Hematopoietic multipotent progenitor cell treated with erythropoietin and hydrocortisone succinate and interleukin-3 and kit ligand, for 4 days (in vitro differentiated cells): ENCODE results near the gene ZBTB17.
"Not testable (repeated sequence)": the region's sequence is repeated elsewhere in the genome, so short reads cannot be mapped to it uniquely, and the experiment has no call there.

Experiments used
- DNase-seq: peaks from one replicate; pipeline ENCODE4 v3.0.0-alpha.2; 2015

ZBTB17 gene

GRCh38 chr1:15988856-15989736, 13.2 kb upstream of the ZBTB17 start:
- DNase-seq: no peak

GRCh38 chr1:15985611-15986297, 9.9 kb upstream of the ZBTB17 start:
- peak; percentile 41 for DNase-seq

GRCh38 chr1:15983275-15983674, 7.4 kb upstream of the ZBTB17 start:
- no peak for DNase-seq

GRCh38 chr1:15981679-15982078, 5.8 kb upstream of the ZBTB17 start:
- DNase-seq: no peak

- DNase-seq: not testable (repeated sequence)
Measured at GRCh38 chr1:15977947-15978346, 2.0 kb upstream of the ZBTB17 start.

- DNase-seq: peak; percentile 86
Measured at GRCh38 chr1:15975358-15975804, 520 bp downstream of the ZBTB17 start.

- DNase-seq: no peak
Measured at GRCh38 chr1:15974855-15975254, 1.0 kb downstream of the ZBTB17 start.

- DNase-seq: no peak
Measured at GRCh38 chr1:15973772-15974171, 2.1 kb downstream of the ZBTB17 start.

- no peak for DNase-seq
Measured at GRCh38 chr1:15972409-15972808, 3.5 kb downstream of the ZBTB17 start.

- no peak for DNase-seq
Measured at GRCh38 chr1:15970911-15971310, 5.0 kb downstream of the ZBTB17 start.

GRCh38 chr1:15969321-15969880, 6.5 kb downstream of the ZBTB17 start:
- DNase-seq: no peak

- no peak for DNase-seq
Measured at GRCh38 chr1:15968172-15968571, 7.7 kb downstream of the ZBTB17 start.

GRCh38 chr1:15966956-15967344, 9.0 kb downstream of the ZBTB17 start:
- no peak for DNase-seq

GRCh38 chr1:15966081-15966955, 9.6 kb downstream of the ZBTB17 start:
- peak; percentile 47 for DNase-seq

GRCh38 chr1:15965228-15965767, 10.6 kb downstream of the ZBTB17 start:
- no peak for DNase-seq

GRCh38 chr1:15963968-15964648, 11.8 kb downstream of the ZBTB17 start:
- no peak for DNase-seq

GRCh38 chr1:15963363-15963967, 12.4 kb downstream of the ZBTB17 start:
- no peak for DNase-seq

GRCh38 chr1:15962671-15963362, 13.1 kb downstream of the ZBTB17 start:
- no peak for DNase-seq

- DNase-seq: no peak
Measured at GRCh38 chr1:15962176-15962575, 13.7 kb downstream of the ZBTB17 start.

GRCh38 chr1:15961492-15961891, 14.4 kb downstream of the ZBTB17 start:
- no peak for DNase-seq

GRCh38 chr1:15960808-15961207, 15.1 kb downstream of the ZBTB17 start:
- DNase-seq: no peak
